ENCODE data around the gene ZNF236.

GRCh38 chr18:76897257-76897656 is 74.9 kb downstream of the ZNF236 start:
- TF ChIP-seq POLR2A (IDR thresholded peaks at IDR 0.05; ENCODE audit: low read depth, low read length) (no peak), POLR2AphosphoS5 (IDR thresholded peaks at IDR 0.05; ENCODE audit: low read depth, low read length) (no peak)
